NT2/D1 (cell line): Measurements from ENCODE around the gene MPC1.

Experiments
- YY1 ChIP-seq: IDR thresholded peaks from 2 replicates; pipeline ENCODE4 v1.6.1; 2011; ENCODE audit not compliant: insufficient read length, insufficient read depth
- ZNF274 ChIP-seq: IDR thresholded peaks from 2 replicates; pipeline ENCODE4 v1.6.1; 2011; ENCODE audit warnings: mild to moderate bottlenecking, low read depth, low read length

DNA sequence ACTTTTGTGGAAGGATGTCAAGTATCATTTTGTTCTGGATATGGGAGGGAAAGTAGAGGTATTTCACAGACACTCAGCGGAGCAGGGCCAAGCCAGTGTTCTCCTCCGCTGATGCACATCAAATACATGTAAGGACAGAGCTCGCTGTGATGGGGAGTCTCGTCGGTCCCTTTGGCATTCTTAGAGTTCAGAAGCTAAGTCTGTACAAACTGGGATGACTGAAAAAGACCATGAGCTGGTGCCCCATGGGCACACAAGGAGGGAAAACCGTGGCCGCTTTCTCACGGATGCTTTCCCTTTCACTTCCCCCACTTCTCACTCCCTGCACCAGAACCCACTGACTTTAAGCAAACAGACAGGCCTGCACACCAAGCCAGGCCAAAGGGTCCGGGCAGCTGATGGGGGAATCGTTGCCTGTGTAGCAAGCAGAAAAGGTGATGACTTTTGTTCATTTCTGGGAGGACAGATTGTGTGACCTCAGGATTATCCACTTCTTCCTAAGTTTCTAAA lies 27.7 kb upstream of the MPC1 start:
- TF ChIP-seq ZNF274 (no peak), YY1 (no peak)
